Esophagus muscularis mucosa (tissue), 4 donors: Measurements from ENCODE around the gene CD151. TPM values are rescaled to one million over a fixed set of nuclear protein-coding genes. Genes with fewer than 3 reads are reported as not detected.

Source experiments
- DNase-seq: peaks from one replicate; pipeline ENCODE4 v3.0.0-alpha.2; 2017; ENCODE audit errors: extremely low spot score
- H3K27ac ChIP-seq, 4 donors: fragments of 200-600 bp; sonication (generic); replicated peaks in 1 of 4; 1 replicate in 3 of 4; 2 replicates in 1 of 4; pipeline ENCODE4 v1.5.1; 2016 to 2019; ENCODE audit warnings: mild to moderate bottlenecking in 1 of 4
- H3K27me3 ChIP-seq, 4 donors: fragments of 200-600 bp; sonication (generic); one replicate each; pipeline versions ENCODE4 v1.5.1 to v1.6.0; 2016 to 2019
- H3K36me3 ChIP-seq, 4 donors: fragments of 200-600 bp; sonication (generic); one replicate each; pipeline ENCODE4 v1.5.1; 2016 to 2019
- H3K4me1 ChIP-seq, 4 donors: fragments of 200-600 bp; sonication (generic); one replicate each; pipeline ENCODE4 v1.5.1; 2016 to 2019
- H3K4me3 ChIP-seq, 4 donors: fragments of 200-600 bp; sonication (generic); 1 replicate in 2 of 4; 2 replicates in 2 of 4; pipeline ENCODE4 v1.5.1; 2016 to 2019; ENCODE audit warnings: mild to moderate bottlenecking in 4 of 4, moderate library complexity in 1 of 4
- H3K9me3 ChIP-seq, 4 donors: fragments of 200-600 bp; sonication (generic); 1 replicate in 3 of 4; 2 replicates in 1 of 4; pipeline ENCODE4 v1.5.1; 2016 to 2019
- EP300 ChIP-seq: sonication (generic); formaldehyde crosslinking; IDR thresholded peaks from one replicate; pipeline ENCODE4 v1.6.1; 2017; ENCODE audit warnings: antibody characterized with exemption
- POLR2A ChIP-seq: fragments of 450-650 bp; IDR thresholded peaks from one replicate; pipeline ENCODE4 v1.6.1; 2017; ENCODE audit warnings: antibody characterized with exemption, moderate library complexity, mild to moderate bottlenecking, low read depth
- POLR2AphosphoS5 ChIP-seq, 2 donors: sonication (generic); formaldehyde crosslinking; IDR thresholded peaks; one replicate each; pipeline ENCODE4 v1.6.1; 2017; ENCODE audit warnings: antibody characterized with exemption in 2 of 2
- WGBS: methylation state at CpG from one replicate; pipeline ENCODE4 v1.1.5; 2018; 5-methylcytosine and 5-hydroxymethylcytosine counted together
- intact Hi-C: fragments of 100-400 bp; cut with DNase I; formaldehyde crosslinking; loops from one replicate; pipeline ENCODE4 v1.15.1; 2023
- total RNA-seq, 4 donors: library from RNA; depleted of rRNA; stranded (reverse); fragments of >200 nt; gene quantifications; one replicate each; pipeline versions ENCODE4 v1.1.0 to v1.2.1, GENCODE V29; 2016
- TF ChIP-seq, protein P1 (sequence below), 3 experiments: fragments of 200-600 bp in 2 of 3; fragments of 450-650 bp in 1 of 3; sonication (generic) in 2 of 3; IDR thresholded peaks; one replicate each; pipeline ENCODE4 v1.5.1; 2017 to 2019; ENCODE audit warnings: antibody characterized with exemption in 3 of 3, mild to moderate bottlenecking in 2 of 3, moderate library complexity in 1 of 3

Gene CD151
- total RNA-seq, 4 donors from 2014 or later, result 219 to 730 (median 352) TPM

DNA sequence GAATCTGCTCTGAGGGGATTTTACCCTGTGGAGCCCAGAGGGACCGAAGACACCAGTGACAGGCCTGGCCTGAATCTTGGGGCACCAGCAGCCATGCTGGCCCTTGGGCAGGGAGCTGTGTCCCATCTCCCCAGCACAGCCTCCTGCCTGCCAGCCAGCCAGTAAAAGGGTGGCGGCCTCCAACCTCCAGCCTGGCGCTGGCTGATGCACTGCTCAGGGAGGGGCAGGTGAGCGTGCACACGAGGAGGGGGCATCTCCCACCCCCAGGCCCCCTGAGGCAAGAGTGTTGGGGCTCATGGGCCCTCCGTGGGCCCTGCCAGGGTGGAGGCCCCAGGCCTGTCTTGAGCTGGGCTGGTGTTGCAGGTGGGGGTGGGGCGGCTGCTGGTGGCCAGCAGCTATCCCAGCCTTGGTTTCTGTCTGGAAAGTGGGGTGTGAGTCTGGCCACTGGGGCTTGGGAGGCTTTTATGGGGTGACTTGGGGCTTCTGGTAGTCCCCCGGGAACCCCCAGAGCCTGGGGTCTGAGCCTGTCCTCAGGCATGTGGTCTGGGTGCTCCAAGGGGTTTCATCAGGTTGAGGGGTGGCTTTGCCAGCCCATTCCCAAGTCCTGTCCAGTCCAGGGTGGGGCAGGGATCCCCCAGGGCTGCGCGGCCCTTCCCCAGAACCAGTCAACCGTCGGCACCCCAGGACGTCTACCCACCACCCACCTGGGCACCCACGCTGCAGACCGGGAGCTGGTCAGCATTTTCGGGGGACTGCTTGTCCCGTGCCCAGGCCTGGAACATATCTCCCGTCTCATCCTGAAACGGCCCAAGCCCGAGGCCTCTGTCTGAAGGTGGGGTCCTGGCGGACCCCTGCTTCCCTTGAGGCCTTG lies 27.7 kb downstream of the CD151 start:
- TF ChIP-seq, protein P1, sequence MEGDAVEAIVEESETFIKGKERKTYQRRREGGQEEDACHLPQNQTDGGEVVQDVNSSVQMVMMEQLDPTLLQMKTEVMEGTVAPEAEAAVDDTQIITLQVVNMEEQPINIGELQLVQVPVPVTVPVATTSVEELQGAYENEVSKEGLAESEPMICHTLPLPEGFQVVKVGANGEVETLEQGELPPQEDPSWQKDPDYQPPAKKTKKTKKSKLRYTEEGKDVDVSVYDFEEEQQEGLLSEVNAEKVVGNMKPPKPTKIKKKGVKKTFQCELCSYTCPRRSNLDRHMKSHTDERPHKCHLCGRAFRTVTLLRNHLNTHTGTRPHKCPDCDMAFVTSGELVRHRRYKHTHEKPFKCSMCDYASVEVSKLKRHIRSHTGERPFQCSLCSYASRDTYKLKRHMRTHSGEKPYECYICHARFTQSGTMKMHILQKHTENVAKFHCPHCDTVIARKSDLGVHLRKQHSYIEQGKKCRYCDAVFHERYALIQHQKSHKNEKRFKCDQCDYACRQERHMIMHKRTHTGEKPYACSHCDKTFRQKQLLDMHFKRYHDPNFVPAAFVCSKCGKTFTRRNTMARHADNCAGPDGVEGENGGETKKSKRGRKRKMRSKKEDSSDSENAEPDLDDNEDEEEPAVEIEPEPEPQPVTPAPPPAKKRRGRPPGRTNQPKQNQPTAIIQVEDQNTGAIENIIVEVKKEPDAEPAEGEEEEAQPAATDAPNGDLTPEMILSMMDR (IDR thresholded peaks at IDR 0.05), result no peak
- TF ChIP-seq POLR2AphosphoS5 (IDR thresholded peaks at IDR 0.05) (no peak), EP300 (no peak), POLR2A (no peak)
- intact Hi-C loops, result no loop called here
- peak overlapping the region; percentile 37 to 82 (median 51) for H3K27ac ChIP-seq
- H3K9me3 ChIP-seq, result no peaks in the 10 kb centered on the region
- H3K27me3 ChIP-seq, result no peaks in the 10 kb centered on the region
- peaks cover 27 to 48% (median 36%) of the 10 kb centered on the region in 4 donors for H3K36me3 ChIP-seq
- 73% methylated on average over 12 of the region's 21 CpGs for WGBS
- DNase-seq, result no peak
- peaks cover 28 to 63% (median 49%) of the 10 kb centered on the region in 4 donors for H3K4me1 ChIP-seq
- H3K4me3 ChIP-seq, result peak overlapping the region in 3 of 4 donors; percentile 17 to 31 (median 27)

DNA sequence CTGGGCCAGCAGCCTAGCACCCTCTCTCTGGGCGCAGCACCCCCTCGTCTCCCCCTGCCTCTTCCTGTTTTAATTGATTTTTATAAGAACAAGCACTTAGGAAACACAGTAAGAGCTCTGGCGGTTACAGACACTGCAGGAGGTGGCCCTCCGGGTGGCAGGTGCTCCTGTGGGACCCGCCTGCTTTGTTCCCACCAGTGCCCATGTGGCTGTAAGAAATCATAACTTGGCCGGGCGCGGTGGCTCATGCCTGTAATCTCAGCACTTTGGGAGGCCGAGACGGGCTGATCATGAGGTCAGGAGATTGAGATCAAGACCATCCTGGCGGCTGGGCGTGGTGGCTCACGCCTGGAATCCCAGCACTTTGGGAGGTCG lies 28.3 kb downstream of the CD151 start:
- 95% methylated on average over 14 of the region's 14 CpGs for WGBS
- H3K36me3 ChIP-seq, result peaks cover 33 to 48% (median 42%) of the 10 kb centered on the region in 4 donors
- intact Hi-C loops, result no loop called here
- DNase-seq, result no peak
- no peaks in the 10 kb centered on the region for H3K27me3 ChIP-seq
- TF ChIP-seq, protein P1 (IDR thresholded peaks at IDR 0.05), result no peak
- no peak for TF ChIP-seq POLR2AphosphoS5 (IDR thresholded peaks at IDR 0.05)
- no peak for TF ChIP-seq POLR2A
- TF ChIP-seq EP300, result no peak
- H3K4me1 ChIP-seq, result peaks cover 28 to 57% (median 45%) of the 10 kb centered on the region in 4 donors
- no peaks in the 10 kb centered on the region for H3K9me3 ChIP-seq
- no peak overlapping the region for H3K4me3 ChIP-seq
- no peak overlapping the region for H3K27ac ChIP-seq

DNA sequence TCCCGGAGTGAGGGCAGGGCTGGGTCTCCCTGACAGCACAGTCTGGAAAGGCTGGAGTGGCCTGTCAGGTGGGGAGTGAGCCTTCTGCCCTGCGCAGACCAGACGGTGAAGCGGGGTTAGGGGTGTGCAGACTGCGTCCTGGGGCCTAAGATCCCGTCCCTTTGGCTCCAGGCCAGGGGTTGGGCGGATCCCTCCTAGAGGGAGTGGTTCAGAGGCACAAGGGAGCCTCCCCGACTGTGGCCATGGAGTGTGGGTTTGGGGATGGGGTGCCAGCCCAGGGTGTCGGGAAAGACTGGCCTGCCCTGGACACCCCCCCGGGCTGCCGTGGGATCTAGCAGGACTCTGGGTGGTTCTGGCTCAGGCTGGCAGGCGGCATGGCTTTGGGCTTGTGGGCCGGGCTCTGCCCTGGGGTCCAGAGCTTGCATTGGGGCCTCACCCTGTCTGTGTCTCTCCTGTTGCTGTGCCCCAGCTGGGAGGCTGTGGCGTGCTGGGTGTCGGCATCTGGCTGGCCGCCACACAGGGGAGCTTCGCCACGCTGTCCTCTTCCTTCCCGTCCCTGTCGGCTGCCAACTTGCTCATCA lies 29.4 kb downstream of the CD151 start:
- Histone ChIP-seq H3K27me3 (no peaks in the 10 kb centered on the region), H3K27ac (peak overlapping the region in 1 of 4 donors; percentile 3), H3K4me3 (no peak overlapping the region), H3K4me1 (peaks cover 20 to 47% (median 35%) of the 10 kb centered on the region in 4 donors), H3K9me3 (no peaks in the 10 kb centered on the region), H3K36me3 (peaks cover 36 to 56% (median 53%) of the 10 kb centered on the region in 4 donors)
- intact Hi-C loops, result no loop called here
- TF ChIP-seq EP300 (no peak), POLR2AphosphoS5 (IDR thresholded peaks at IDR 0.05) (peak in 1 of 2 donors; percentile 9), POLR2A (no peak)
- DNase-seq, result no peak
- WGBS, result 54% methylated on average over 13 of the region's 20 CpGs

DNA sequence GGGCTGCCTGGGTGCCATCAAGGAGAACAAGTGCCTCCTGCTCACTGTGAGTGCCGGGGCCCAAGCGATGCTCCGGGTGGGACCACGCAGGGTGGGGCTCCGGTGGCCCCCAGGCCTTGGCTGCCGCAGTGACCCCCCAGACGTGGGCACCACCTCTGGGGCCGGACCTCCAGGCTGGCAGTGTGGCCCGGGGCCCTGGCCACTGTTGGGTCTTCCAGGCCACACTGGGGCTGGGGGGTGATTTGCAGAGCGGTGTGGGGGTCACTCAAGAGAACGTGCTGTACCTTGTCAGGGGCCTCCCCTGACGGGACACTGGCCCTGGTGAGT lies 29.9 kb downstream of the CD151 start:
- Histone ChIP-seq H3K27ac (peak overlapping the region in 1 of 4 donors; percentile 3), H3K9me3 (no peaks in the 10 kb centered on the region), H3K27me3 (no peaks in the 10 kb centered on the region), H3K4me3 (no peak overlapping the region), H3K36me3 (peaks cover 36 to 60% (median 53%) of the 10 kb centered on the region in 4 donors), H3K4me1 (peaks cover 20 to 45% (median 35%) of the 10 kb centered on the region in 4 donors)
- DNase-seq, result no peak
- 84% methylated on average over 7 of the region's 12 CpGs for WGBS
- TF ChIP-seq EP300 (no peak), POLR2A (no peak), POLR2AphosphoS5 (IDR thresholded peaks at IDR 0.05) (no peak)
- TF ChIP-seq, protein P1 (IDR thresholded peaks at IDR 0.05), result no peak
- intact Hi-C loops, result no loop called here
